CD4-positive, alpha-beta T cell treated with Interleukin-15 for 1 hour (primary cell): ENCODE data around the gene ATP6V1E1.

Source experiments
- DNase-seq: peaks from one replicate; pipeline ENCODE4 v3.0.0-alpha.2; 2020

Gene ATP6V1E1

GRCh38 chr22:17633217-17633997 lies 4.9 kb upstream of the ATP6V1E1 start:
- DNase-seq, result no peak

DNA sequence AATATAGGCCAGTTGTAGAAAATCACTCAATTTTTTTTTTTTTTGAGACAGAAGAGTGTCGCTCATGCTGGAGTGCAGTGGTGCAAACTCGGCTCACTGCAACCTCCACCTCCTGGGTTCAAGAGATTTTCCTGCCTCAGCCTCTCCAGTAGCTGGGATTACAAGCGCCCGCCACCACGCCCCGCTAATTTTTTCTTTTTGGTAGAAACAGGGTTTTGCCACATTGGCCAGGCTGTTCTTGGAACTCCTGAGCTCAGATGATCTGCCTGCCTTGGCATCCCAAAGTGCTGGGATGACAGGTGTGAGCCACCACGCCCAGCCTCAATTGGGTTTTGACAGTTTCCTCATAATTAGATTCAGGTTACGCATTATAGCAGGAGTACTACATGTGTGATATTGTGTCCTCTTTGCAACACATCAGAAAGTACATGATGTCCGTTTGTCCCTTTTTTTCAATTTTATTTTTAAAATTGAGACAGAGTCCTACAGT lies 2.6 kb upstream of the ATP6V1E1 start:
- no peak for DNase-seq

- DNase-seq, result no peak
These were observed 1.1 kb upstream of the ATP6V1E1 start for GRCh38 chr22:17629641-17630040.

DNA sequence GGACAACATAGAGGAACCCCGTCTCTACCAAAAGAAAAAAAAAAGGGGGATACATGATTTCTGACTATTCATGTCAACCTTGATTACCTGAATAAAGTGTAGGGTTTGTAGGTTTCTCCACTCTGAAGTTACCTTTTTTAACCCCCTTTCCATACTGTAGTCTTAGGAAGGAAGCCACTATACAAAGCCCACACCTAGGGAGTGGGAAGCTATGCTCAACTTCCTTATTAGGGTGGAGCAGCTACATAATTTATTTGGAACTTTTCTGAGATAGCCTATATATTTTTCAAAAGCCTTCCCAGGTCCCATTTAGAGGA lies 582 bp upstream of the ATP6V1E1 start:
- no peak for DNase-seq

- DNase-seq, result no peak
These were observed 566 bp downstream of the ATP6V1E1 start for GRCh38 chr22:17627961-17628405.

- DNase-seq, result no peak
These were observed 15.3 kb downstream of the ATP6V1E1 start for GRCh38 chr22:17613280-17613679.

DNA sequence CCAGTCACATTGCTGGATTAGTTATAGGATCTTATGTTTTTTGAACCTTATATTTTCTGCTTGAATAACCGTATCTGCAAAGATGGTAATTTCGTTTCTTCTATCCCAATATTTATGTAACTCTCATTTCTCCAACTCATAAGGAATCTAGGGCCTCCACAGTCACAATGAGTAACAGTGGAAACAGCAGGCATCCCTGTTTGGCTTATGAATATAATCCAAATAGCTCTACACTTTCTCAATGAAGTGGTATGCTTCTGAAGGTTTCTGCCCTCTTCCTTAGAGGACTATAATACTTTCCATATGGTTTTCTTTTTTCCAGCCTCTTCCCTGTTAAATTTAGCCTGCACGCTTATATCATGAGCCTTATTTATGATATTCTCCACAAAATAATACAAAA lies 16.5 kb downstream of the ATP6V1E1 start:
- no peak for DNase-seq

DNA sequence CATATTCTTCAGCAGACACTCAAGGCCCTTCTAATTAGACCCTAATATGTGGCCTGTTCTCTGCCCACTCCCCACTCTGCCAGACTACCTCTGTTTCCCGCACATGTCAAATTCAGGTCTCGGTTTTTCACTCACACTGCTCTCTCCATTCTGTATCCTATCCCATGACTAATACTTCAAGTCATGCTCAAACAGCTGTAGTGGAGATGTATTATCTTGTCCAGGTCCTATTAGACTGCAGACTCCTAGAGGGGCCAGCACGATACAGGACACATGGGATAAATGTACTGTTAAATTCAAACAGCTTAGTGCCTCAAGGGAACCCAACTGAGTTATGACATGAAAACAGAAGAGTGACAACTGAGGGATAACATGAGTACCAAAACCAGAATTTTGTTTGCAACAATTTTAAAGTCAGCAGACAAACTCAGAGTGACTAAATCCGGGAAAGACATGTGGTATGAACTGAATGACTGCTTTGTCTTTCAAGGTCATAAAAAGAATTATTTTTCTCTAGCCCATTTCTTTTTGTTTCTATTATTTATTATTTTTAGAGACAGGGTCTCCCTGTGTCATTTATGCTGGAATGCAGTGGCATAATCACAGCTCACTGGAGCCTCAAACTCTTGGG lies 20.5 kb downstream of the ATP6V1E1 start:
- DNase-seq, result no peak

- DNase-seq, result no peak
These were observed 22.1 kb downstream of the ATP6V1E1 start for GRCh38 chr22:17606496-17606895.

DNA sequence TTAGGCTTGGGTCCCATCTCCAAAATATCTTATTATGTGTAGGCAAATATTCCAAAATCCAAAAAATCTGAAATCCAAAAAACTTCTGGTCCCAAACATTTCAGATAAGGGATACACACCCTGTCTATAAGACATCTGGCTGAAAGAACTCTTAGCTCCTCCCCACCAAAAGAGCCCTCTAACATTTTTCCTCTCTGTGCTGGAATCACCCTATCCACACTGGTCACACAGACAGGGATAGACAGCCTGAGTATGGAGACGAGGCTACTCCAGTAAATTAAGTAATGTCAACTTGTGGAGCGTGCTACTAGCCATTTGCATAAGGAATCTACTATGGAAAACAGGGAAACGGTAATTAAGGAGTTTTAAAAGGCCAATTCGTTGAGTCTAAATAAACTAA lies 24.9 kb downstream of the ATP6V1E1 start:
- no peak for DNase-seq

DNA sequence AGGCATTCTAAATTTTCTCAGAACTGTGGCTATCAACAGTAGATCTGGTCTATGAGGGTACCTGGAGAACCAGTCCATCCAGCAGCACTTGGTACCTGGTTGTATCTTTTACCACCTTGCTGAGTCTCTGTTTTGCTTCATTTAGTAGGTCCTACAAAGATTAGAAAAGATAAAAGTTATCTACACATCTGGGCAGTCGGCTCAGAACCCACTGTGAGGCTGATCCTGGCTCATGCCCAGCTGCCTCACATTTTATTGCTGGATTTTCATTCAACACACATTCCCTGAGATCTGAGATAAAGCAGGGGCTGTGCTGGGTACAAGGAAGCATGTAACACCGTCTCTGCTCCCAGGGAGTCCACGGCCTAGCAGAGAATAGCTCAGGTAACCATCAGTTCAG lies 27.5 kb downstream of the ATP6V1E1 start:
- no peak for DNase-seq

DNA sequence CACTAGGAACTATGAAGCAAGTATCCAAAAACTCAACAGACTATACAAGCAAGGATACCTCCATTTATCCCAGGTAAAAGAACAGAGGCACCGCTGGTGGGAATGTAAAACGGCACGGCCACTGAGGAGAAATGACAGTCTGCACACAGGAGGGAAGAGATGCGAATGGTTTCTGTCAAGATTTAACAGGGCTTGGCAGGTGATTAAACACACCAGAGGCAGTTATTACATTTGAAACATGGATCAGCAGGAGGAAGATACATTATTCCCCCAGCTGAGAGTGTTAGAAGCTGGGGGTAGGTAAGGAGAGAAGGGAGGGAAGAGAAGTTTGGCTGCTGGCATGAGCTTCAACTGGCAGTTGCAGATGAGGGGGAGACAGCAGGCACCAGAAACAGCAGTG lies 30.2 kb downstream of the ATP6V1E1 start:
- no peak for DNase-seq

DNA sequence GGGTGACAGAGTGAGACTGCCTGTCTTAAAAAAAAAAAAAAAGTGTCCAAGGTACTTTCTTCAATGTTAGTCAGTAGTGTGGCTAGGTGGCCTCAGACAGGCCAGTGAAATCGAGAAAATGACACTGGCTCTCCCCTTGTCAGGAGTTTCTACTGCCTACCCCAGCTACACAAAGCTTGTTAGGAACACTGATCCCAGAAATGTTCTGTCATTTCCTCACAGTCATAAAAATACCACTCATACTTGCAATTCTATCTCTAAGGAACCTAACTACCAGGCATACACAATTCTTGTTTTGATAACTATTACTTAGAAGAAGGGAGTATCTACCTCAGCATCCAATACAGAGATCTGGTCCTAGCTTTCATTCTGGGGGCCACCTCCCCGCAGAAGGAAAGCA lies 31.3 kb downstream of the ATP6V1E1 start:
- DNase-seq, result no peak

DNA sequence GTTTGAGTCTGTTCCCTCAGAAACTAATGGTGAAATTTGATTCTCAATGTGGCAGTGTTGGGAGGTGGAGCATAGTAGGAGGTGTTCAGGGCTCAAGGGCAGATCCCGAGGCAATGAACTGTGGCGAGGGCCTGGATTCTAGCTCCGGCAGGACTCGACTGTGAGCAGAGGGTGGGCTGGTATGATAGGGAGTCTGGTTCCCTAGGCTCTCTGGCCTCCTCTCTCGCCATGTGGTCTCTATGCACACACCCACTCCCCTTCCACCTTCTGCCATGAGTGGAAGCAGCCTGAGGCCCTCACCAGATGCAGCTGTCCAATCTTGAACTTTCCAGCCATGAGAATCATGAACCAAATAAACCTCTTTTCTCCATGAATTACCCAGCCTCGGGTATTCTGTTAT lies 32.3 kb downstream of the ATP6V1E1 start:
- no peak for DNase-seq

GRCh38 chr22:17592201-17592600 lies 36.3 kb downstream of the ATP6V1E1 start:
- no peak for DNase-seq

DNA sequence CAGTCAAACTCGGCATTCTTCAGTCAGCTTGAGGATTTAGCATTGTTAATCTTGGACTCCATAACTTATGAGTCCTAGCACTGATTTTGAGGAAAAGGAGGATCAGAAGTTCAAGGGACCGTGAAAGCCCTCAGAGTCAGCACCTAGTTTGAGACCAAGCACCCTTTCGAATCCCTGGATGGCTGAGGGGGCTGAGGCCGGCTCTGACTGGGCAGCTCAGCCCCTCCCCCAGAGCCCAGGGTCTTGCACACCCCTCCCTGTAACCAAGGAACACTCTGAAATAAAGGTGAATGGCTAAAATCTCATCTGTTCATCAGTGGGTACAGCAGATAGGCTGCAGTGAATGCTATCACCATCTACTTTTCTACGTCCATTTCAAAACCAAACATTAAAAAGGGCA lies 38.0 kb downstream of the ATP6V1E1 start:
- DNase-seq, result no peak

- no peak for DNase-seq
These were observed 38.7 kb downstream of the ATP6V1E1 start for GRCh38 chr22:17589810-17590375.

GRCh38 chr22:17588606-17589005 lies 39.9 kb downstream of the ATP6V1E1 start:
- no peak for DNase-seq

- DNase-seq, result no peak
These were observed 40.9 kb downstream of the ATP6V1E1 start for GRCh38 chr22:17587629-17588028.

- DNase-seq, result no peak
These were observed 41.6 kb downstream of the ATP6V1E1 start for GRCh38 chr22:17586831-17587440.

GRCh38 chr22:17583151-17583550 lies 45.4 kb downstream of the ATP6V1E1 start:
- DNase-seq, result no peak

GRCh38 chr22:17581631-17582030 lies 46.9 kb downstream of the ATP6V1E1 start:
- no peak for DNase-seq

DNA sequence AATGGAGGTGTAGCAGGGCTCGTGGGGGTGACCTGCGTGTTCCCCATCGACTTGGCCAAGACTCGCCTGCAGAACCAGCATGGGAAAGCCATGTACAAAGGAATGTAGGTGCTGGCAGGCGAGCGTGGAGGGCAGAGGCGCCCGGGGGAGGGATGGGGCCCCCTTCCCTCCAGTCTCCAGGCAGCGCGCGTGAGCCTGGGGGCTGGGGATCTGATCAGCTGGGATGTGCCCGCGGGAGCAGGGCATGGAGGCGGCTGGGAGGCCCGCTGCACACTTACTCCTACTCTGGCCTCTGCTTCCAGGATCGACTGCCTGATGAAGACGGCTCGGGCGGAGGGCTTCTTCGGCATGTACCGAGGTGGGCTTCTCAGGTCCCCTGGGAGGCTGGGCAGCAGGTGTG lies 47.5 kb downstream of the ATP6V1E1 start:
- DNase-seq, result no peak
